Osteocyte (in vitro differentiated cells): ENCODE data around the gene SERINC2. TPM values are rescaled to one million over a fixed set of nuclear protein-coding genes. Genes with fewer than 3 reads are reported as not detected.

Experiments
- DNase-seq: peaks from one replicate; pipeline ENCODE4 v3.0.0; 2021; ENCODE audit warnings: mixed read lengths; ENCODE audit not compliant: unreplicated experiment; ENCODE audit errors: extremely low spot score
- H3K27ac Mint-ChIP-seq: one replicate; pipeline ENCODE4 v1.8.0; 2021; ENCODE audit warnings: mild to moderate bottlenecking, mixed read lengths; ENCODE audit not compliant: unreplicated experiment
- H3K27me3 Mint-ChIP-seq: one replicate; pipeline ENCODE4 v1.8.0; 2021; ENCODE audit warnings: mixed read lengths; ENCODE audit not compliant: unreplicated experiment
- H3K36me3 Mint-ChIP-seq: one replicate; pipeline ENCODE4 v1.8.0; 2021; ENCODE audit warnings: mixed read lengths; ENCODE audit not compliant: unreplicated experiment
- H3K4me1 Mint-ChIP-seq: one replicate; pipeline ENCODE4 v1.8.0; 2021; ENCODE audit warnings: mixed read lengths; ENCODE audit not compliant: unreplicated experiment
- H3K4me3 Mint-ChIP-seq: one replicate; pipeline ENCODE4 v1.8.0; 2021; ENCODE audit warnings: mild to moderate bottlenecking, moderate library complexity, mixed read lengths; ENCODE audit not compliant: unreplicated experiment
- H3K9me3 Mint-ChIP-seq: one replicate; pipeline ENCODE4 v1.8.0; 2021; ENCODE audit warnings: mixed read lengths; ENCODE audit not compliant: unreplicated experiment
- CTCF ChIP-seq: fragments of 200-600 bp; sonication (generic); IDR thresholded peaks from 2 replicates; pipeline ENCODE4 v1.5.0; 2021; ENCODE audit warnings: antibody characterized with exemption, mild to moderate bottlenecking, moderate library complexity
- total RNA-seq: library from RNA; stranded (reverse); gene quantifications from 2 replicates; pipeline ENCODE4 v1.2.1, GENCODE V29; 2021

Gene SERINC2
- total RNA-seq, 1 donor from 2014 or later = 4.2 TPM

DNA sequence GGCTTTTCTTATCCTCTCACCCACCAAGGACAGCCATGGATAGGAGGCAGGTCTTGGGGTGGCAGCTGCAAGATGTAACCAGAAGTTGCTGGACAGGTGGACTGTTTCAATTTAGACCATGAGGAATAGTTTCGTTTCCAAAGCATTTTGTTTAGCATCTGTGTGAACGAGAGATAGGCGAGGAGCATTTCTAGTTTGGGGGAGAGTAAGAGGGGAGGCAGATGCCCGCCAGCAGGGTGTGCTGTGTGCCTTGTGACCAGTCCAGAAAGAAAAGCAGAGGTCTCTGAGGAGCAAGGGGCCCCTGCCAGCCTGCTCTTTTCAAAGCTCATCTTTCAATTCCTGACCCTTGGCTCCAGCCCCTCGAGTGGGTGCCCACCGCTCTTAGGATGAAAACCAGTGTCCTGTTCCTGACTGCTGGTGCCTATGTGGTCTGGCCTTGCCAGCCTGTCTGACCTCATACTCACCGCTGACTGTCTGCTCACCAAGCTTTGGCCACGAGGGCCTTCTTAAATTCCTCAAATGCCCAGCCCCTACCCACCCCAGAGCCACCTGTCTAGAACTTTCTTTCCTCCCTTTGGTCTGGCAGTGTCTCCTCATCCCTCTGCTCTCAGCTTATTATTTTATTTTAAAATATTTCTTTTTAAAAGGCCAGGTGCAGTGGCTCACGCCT lies 8.5 kb downstream of the SERINC2 start:
- Mint-ChIP-seq H3K4me1 (peaks cover 4% of the 10 kb centered on the region), H3K4me3 (no peak overlapping the region), H3K36me3 (no peaks in the 10 kb centered on the region), H3K27ac (no peak overlapping the region), H3K9me3 (no peaks in the 10 kb centered on the region), H3K27me3 (peaks cover 2% of the 10 kb centered on the region)
- peak; percentile 52 for TF ChIP-seq CTCF
- no peak for DNase-seq

GRCh38 chr1:31422505-31423319 lies 9.7 kb downstream of the SERINC2 start:
- Mint-ChIP-seq H3K4me3 (no peak overlapping the region), H3K36me3 (no peaks in the 10 kb centered on the region), H3K4me1 (peaks cover 4% of the 10 kb centered on the region), H3K9me3 (no peaks in the 10 kb centered on the region), H3K27ac (peak overlapping the region; percentile 27), H3K27me3 (peaks cover 2% of the 10 kb centered on the region)
- TF ChIP-seq CTCF = peak; percentile 94
- no peak for DNase-seq

GRCh38 chr1:31423418-31423947 lies 10.5 kb downstream of the SERINC2 start:
- TF ChIP-seq CTCF = no peak

DNA sequence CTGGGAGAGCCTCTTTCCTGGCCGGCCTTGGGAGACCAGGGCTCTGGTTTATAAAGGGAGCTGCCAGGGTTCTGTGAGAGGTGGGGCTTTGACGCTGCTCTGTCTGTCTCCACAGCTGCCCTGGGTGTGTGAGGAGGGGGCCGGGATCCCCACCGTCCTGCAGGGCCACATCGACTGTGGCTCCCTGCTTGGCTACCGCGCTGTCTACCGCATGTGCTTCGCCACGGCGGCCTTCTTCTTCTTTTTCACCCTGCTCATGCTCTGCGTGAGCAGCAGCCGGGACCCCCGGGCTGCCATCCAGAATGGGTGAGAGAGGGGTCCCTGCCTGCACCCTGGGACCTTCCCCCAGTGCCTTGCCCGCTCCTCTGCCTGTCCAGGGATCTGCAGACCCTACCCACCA lies 11.6 kb downstream of the SERINC2 start:
- H3K9me3 Mint-ChIP-seq = no peaks in the 10 kb centered on the region
- H3K4me1 Mint-ChIP-seq = peaks cover 4% of the 10 kb centered on the region
- no peak for DNase-seq
- H3K27me3 Mint-ChIP-seq = peaks cover 2% of the 10 kb centered on the region
- no peak overlapping the region for H3K27ac Mint-ChIP-seq
- no peaks in the 10 kb centered on the region for H3K36me3 Mint-ChIP-seq
- TF ChIP-seq CTCF = no peak
- H3K4me3 Mint-ChIP-seq = no peak overlapping the region

More at GRCh38 chr1:31423418-31423947, 10.5 kb downstream of the SERINC2 start:
- Mint-ChIP-seq H3K9me3 (no peaks in the 10 kb centered on the region), H3K4me3 (no peak overlapping the region), H3K27ac (no peak overlapping the region), H3K27me3 (peaks cover 2% of the 10 kb centered on the region), H3K36me3 (no peaks in the 10 kb centered on the region), H3K4me1 (peaks cover 4% of the 10 kb centered on the region)
- no peak for DNase-seq
